HUDEP-2 (cell line): Measurements from ENCODE around the gene NEO1.
"Not testable (repeated sequence)": the region's sequence is repeated elsewhere in the genome, so short reads cannot be mapped to it uniquely, and the experiment has no call there.

Source experiments
- DNase-seq, 76 experiments: peaks; one replicate each; lab custom pipeline; 2025; ENCODE audit not compliant: unreplicated experiment in 76 of 76; lab: John Stamatoyannopoulos, UW

The NEO1 gene

GRCh38 chr15:73190189-73190601 lies 137.9 kb downstream of the NEO1 start:
- DNase-seq, result peak in 30 of 76 experiments; percentile 10 to 81 (median 50)

GRCh38 chr15:73195166-73195565 lies 142.9 kb downstream of the NEO1 start:
- no peak for DNase-seq

GRCh38 chr15:73196113-73196512 lies 143.8 kb downstream of the NEO1 start:
- peak in 32 of 76 experiments; percentile 14 to 79 (median 48) for DNase-seq

GRCh38 chr15:73200339-73200738 lies 148.1 kb downstream of the NEO1 start:
- no peak for DNase-seq

GRCh38 chr15:73210630-73211029 lies 158.4 kb downstream of the NEO1 start:
- DNase-seq, result no peak

- no peak for DNase-seq
These were observed 160.2 kb downstream of the NEO1 start for GRCh38 chr15:73212424-73212823.

GRCh38 chr15:73221450-73221849 lies 169.2 kb downstream of the NEO1 start:
- not testable (repeated sequence) for DNase-seq

GRCh38 chr15:73225358-73226015 lies 173.2 kb downstream of the NEO1 start:
- peak in 17 of 76 experiments; percentile 23 to 86 (median 51) for DNase-seq

- DNase-seq, result no peak
These were observed 174.0 kb downstream of the NEO1 start for GRCh38 chr15:73226093-73226814.

- no peak for DNase-seq
These were observed 175.3 kb downstream of the NEO1 start for GRCh38 chr15:73227433-73228056.

- DNase-seq, result no peak
These were observed 175.9 kb downstream of the NEO1 start for GRCh38 chr15:73228128-73228646.

- no peak for DNase-seq
These were observed 179.6 kb downstream of the NEO1 start for GRCh38 chr15:73231661-73232419.

- no peak for DNase-seq
These were observed 180.5 kb downstream of the NEO1 start for GRCh38 chr15:73232776-73233175.

- DNase-seq, result no peak
These were observed 181.4 kb downstream of the NEO1 start for GRCh38 chr15:73233623-73234022.

- DNase-seq, result no peak
These were observed 185.6 kb downstream of the NEO1 start for GRCh38 chr15:73237910-73238309.

- DNase-seq, result peak in 11 of 76 experiments; percentile 4 to 44 (median 18)
These were observed 187.4 kb downstream of the NEO1 start for GRCh38 chr15:73239564-73240215.

GRCh38 chr15:73240866-73241499 lies 188.7 kb downstream of the NEO1 start:
- DNase-seq, result peak in 57 of 76 experiments; percentile 8 to 77 (median 46)

- DNase-seq, result peak in 19 of 76 experiments; percentile 1 to 38 (median 22)
These were observed 192.1 kb downstream of the NEO1 start for GRCh38 chr15:73244333-73244732.

- DNase-seq, result no peak
These were observed 194.2 kb downstream of the NEO1 start for GRCh38 chr15:73246439-73246838.

GRCh38 chr15:73246898-73247297 lies 194.6 kb downstream of the NEO1 start:
- DNase-seq, result no peak
